Measurements from ENCODE around the gene RANBP6. TPM values are rescaled to one million over a fixed set of nuclear protein-coding genes. Genes with fewer than 3 reads are reported as not detected.

RANBP6 gene
- total and polyA plus RNA-seq, 4 donors = 5.8 to 19.5 (median 12.3) TPM

GRCh38 chr9:5976674-5977397, 38.6 kb downstream of the RANBP6 start:
- 79 to 81% methylated on average over 2 of the region's 2 CpGs for WGBS, 2 donors
- Histone ChIP-seq H3K9ac (ENCODE audit: insufficient read depth in 1 of 2, low read length in 2 of 2) (no peak overlapping the region), H3K4me3 (no peak overlapping the region), H3K9me3 (ENCODE audit: control insufficient read depth in 4 of 4, insufficient read depth in 3 of 4, low read length in 3 of 4) (peaks cover 0 to 2% (median 0%) of the 10 kb centered on the region in 4 donors), H3K27ac (ENCODE audit: low read depth in 1 of 2, low read length in 1 of 2) (peak overlapping the region in 1 of 2 donors; percentile 72), H3K4me1 (ENCODE audit: control insufficient read depth in 5 of 5, insufficient read depth in 5 of 5, low read length in 5 of 5) (peaks cover 0 to 7% (median 0%) of the 10 kb centered on the region in 5 donors), H3K27me3 (ENCODE audit: control insufficient read depth in 3 of 3, insufficient read depth in 3 of 3, low read length in 2 of 3) (no peaks in the 10 kb centered on the region), H3K36me3 (ENCODE audit: control insufficient read depth in 4 of 4, insufficient read depth in 4 of 4, low read length in 4 of 4) (peaks cover 2 to 18% (median 8%) of the 10 kb centered on the region in 4 donors)
- DNase-seq = no peak
- no peak for ATAC-seq (ENCODE audit: insufficient read depth, low FRiP score)
- no peak for TF ChIP-seq CTCF (IDR thresholded peaks at IDR 0.05; ENCODE audit: control extremely low read depth, extremely low read depth)

- peaks cover 0 to 24% (median 14%) of the 10 kb centered on the region in 4 donors for H3K36me3 ChIP-seq (ENCODE audit: control insufficient read depth in 4 of 4, insufficient read depth in 4 of 4, low read length in 4 of 4)
- peaks cover 0 to 2% (median 0%) of the 10 kb centered on the region in 4 donors for H3K9me3 ChIP-seq (ENCODE audit: control insufficient read depth in 4 of 4, insufficient read depth in 3 of 4, low read length in 3 of 4)
- no peak overlapping the region for H3K4me3 ChIP-seq
- ATAC-seq (ENCODE audit: insufficient read depth, low FRiP score) (no peak), DNase-seq (no peak)
- TF ChIP-seq CTCF (IDR thresholded peaks at IDR 0.05; ENCODE audit: control extremely low read depth, extremely low read depth) = no peak
- peaks cover 0 to 2% (median 0%) of the 10 kb centered on the region in 5 donors for H3K4me1 ChIP-seq (ENCODE audit: control insufficient read depth in 5 of 5, insufficient read depth in 5 of 5, low read length in 5 of 5)
- H3K27me3 ChIP-seq (ENCODE audit: control insufficient read depth in 3 of 3, insufficient read depth in 3 of 3, low read length in 2 of 3) = no peaks in the 10 kb centered on the region
- no peak overlapping the region for H3K9ac ChIP-seq (ENCODE audit: insufficient read depth in 1 of 2, low read length in 2 of 2)
- H3K27ac ChIP-seq (ENCODE audit: low read depth in 1 of 2, low read length in 1 of 2) = no peak overlapping the region
These were observed 43.7 kb downstream of the RANBP6 start for GRCh38 chr9:5971740-5972139.

Small RNA genes within 50 kb of the gene (small RNA-seq; reads per million reads assigned to genes)
- gene MIR4665 (ENCODE audit: low replicate concordance) = not detected

Other genes starting within 250 kb of the RANBP6 start
- gene ERMP1, start 182.5 kb downstream of the RANBP6 start, total RNA-seq = 10 to 100 TPM; 19.0 to 21.5 TPM
- gene ERMP1, start 182.5 kb downstream of the RANBP6 start, polyA plus RNA-seq = 1 to 10 TPM; 3.1 to 7.1 TPM
- not detected for gene MLANA, start 124.7 kb downstream of the RANBP6 start, total RNA-seq
- not detected for gene MLANA, start 124.7 kb downstream of the RANBP6 start, polyA plus RNA-seq
- gene IL33, start 200.2 kb upstream of the RANBP6 start, total RNA-seq = 100 to 1,000 TPM in 1 of 2 donors, 10 to 100 TPM in 1; 31.1 to 154 TPM
- gene IL33, start 200.2 kb upstream of the RANBP6 start, polyA plus RNA-seq = 10 to 100 TPM; 16.5 to 22.8 TPM

Data from lung (tissue), 13 donors.